GM12878 (cell line): ENCODE measurements around the gene ANAPC2.

Experiments
- EZH2 ChIP-seq: IDR thresholded peaks from 2 replicates; pipeline ENCODE4 v1.6.1; 2012; ENCODE audit warnings: low read depth, mild to moderate bottlenecking, control low read depth, inconsistent platforms, low read length, borderline replicate concordance; ENCODE audit not compliant: control insufficient read depth
- IKZF1 ChIP-seq: fragments of 450-650 bp; conservative IDR thresholded peaks from 2 replicates; pipeline ENCODE4 v1.6.1; 2017; ENCODE audit warnings: antibody characterized with exemption, mild to moderate bottlenecking
- JUNB ChIP-seq: IDR thresholded peaks from 2 replicates; pipeline ENCODE4 v1.6.1; 2016; ENCODE audit warnings: antibody characterized with exemption, mild to moderate bottlenecking
- RAD51 ChIP-seq: fragments of 450-650 bp; IDR thresholded peaks from 2 replicates; pipeline ENCODE4 v1.6.1; 2016; ENCODE audit warnings: moderate library complexity, mild to moderate bottlenecking, inconsistent platforms

DNA sequence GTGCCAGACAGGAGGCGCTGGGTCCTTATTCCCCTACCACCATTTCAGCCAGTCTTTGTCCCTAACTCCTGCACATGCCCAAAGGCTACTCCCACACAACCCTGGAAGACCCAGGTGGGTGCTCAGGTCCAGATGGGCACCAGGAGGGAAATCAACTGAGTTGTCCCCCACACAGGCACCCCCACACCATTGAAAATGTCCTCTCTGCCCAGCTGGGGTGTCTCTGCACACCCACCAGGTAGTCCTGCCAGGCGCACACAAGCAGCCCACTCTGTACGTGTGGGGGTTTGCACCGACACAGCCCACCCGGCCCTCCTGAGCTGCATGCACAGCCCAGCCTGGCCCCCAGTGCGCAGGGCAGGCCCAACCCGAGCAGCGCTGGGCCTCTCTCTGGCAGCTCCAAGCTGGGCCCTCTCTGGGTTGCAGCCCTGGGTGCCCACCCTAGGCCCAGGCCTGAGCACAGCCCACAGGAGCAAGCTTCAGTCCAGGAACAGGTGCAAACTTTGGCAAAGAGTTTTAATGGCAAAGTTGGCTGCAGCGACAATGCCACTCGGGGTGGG, 31.5 kb upstream of the ANAPC2 start:
- TF ChIP-seq IKZF1 (no peak), EZH2 (no peak), RAD51 (no peak), JUNB (no peak)
